MV-4-11 (cell line): ENCODE measurements around the gene CDK5RAP1.
"Not testable (repeated sequence)": the region's sequence is repeated elsewhere in the genome, so short reads cannot be mapped to it uniquely, and the experiment has no call there.

Experiments used
- DNase-seq: peaks from one replicate; lab custom pipeline; 2025; lab: John Stamatoyannopoulos, UW

Gene CDK5RAP1, protein sequence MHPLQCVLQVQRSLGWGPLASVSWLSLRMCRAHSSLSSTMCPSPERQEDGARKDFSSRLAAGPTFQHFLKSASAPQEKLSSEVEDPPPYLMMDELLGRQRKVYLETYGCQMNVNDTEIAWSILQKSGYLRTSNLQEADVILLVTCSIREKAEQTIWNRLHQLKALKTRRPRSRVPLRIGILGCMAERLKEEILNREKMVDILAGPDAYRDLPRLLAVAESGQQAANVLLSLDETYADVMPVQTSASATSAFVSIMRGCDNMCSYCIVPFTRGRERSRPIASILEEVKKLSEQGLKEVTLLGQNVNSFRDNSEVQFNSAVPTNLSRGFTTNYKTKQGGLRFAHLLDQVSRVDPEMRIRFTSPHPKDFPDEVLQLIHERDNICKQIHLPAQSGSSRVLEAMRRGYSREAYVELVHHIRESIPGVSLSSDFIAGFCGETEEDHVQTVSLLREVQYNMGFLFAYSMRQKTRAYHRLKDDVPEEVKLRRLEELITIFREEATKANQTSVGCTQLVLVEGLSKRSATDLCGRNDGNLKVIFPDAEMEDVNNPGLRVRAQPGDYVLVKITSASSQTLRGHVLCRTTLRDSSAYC

DNA sequence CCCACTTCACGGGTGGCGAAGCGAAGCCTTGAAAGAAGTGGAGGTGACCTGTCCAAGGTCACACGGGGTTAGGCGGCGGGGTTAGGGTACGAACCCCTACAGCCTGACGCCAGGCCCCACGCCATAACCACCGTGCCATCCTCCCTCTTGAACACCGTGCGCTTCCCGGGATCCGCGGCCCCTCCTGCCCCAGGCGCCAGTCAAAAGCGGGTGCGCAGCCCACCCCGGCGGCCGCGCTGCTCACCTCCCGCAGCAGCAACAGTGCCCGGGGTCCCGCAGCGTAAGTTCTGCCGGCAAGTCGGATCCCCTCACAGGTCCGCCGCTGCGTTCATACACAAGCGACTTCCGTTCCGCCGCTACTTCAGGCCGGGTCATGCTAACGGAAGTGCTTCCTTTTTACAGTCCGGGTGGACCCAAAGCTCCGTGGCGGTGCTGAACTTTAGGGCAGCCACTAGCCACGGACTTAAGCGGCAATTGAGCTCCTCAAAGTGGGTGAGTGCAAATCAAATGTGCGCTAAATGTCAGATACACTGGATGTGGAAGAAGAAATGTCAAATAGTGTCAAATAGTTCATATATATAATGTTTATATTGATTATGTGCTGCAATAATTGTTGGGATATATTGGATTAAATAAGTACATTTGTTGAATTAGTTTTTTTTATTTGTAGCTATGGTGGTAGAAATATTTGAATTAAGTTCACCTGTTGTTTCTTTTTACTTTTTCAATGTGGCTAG, at the start of gene CDK5RAP1:
Gene CDK5RAP1, minus strand, starts transcription at position 336 of the 737 bp plus-strand sequence. CDS start 4,455 bp downstream, outside the sequence.
- DNase-seq, result peak; percentile 84

DNA sequence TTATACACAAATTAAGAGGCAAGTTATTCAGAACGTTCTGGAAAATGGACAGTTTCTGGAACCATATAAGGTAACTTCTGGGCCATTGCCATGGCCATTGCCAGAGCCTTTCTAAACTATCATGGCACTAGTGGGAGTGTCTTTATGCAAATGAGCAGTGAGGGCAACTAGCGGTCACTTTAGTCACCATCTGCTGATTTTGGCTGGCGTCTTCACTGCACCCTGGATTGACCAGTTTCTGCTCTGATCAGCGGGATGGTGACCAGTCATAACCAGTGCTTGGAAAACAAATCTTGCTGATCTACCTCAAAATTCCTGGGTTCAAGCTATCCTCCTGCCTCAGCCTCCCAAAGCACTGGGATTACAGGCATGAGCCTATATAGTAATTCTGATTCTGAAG, 49.5 kb upstream of the CDK5RAP1 start:
- no peak for DNase-seq

DNA sequence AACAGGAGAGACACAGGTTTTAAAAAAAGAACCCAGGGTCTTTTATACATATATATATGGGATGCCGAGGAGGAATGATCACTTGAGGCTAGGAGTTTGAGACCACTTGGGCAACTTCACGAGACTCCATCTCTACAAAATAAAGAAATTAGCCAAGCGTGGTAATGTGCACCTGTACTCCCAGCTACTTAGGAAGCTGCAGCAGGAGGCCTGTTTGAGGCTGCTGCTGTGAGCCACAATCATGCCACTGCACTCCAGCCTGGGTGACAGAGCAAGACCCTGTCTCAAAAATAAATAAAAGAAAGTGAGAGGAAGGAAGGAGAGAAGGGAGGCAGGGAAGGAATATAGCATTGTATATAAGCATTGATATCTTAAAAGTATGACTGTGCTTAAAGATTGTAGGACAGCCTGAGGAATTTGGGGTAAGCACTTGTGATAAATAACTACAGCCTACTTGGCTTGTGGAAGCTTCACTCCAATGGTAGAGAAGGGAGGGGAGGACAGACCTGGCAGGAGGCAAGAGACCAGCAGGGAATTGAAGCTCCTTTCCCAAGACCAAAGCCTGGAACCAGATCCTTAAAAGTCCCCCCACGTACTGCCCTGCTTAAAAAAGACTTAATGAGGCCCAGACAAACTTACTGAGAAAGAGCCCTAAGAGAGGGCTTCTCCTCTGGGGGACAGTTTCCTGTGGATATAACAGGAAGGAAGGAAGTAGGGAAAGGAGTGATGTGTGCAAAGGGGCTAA, 44.7 kb upstream of the CDK5RAP1 start:
- DNase-seq, result no peak

DNA sequence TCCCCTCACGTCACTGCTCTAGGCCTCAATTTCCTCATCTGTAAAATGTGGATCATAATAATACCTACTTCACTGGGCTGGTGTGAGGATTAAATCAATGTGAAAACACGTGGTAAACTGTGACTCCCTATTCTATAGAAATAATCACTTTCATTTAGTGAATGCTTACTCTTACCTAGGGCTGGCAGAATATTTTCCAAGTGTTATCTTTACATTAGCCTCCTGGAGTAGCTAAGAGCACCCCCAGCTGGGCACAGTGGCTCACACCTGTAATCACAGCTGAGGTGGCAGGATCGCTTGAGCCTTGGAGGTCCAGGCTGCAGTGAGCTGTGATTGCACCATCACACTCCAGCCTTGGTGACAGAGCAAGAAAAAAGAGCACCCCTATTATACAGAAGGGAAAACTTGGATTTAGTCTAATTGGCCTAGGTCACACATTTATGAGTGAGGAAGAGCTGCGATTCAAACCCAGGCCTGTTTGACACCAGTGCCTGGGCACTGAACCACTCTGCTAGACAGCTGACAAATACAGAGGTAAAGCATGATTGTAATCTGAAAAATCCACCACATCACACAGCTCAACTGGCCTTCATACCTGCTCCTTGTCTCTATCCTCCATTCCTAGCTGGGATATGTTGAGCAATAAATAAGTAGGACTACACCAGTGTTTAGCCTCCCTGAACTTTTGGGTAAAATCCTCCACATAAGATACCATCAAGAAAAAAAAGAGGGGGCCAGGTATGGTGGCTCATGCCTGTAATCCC, 43.7 kb upstream of the CDK5RAP1 start:
- DNase-seq, result peak; percentile 2

DNA sequence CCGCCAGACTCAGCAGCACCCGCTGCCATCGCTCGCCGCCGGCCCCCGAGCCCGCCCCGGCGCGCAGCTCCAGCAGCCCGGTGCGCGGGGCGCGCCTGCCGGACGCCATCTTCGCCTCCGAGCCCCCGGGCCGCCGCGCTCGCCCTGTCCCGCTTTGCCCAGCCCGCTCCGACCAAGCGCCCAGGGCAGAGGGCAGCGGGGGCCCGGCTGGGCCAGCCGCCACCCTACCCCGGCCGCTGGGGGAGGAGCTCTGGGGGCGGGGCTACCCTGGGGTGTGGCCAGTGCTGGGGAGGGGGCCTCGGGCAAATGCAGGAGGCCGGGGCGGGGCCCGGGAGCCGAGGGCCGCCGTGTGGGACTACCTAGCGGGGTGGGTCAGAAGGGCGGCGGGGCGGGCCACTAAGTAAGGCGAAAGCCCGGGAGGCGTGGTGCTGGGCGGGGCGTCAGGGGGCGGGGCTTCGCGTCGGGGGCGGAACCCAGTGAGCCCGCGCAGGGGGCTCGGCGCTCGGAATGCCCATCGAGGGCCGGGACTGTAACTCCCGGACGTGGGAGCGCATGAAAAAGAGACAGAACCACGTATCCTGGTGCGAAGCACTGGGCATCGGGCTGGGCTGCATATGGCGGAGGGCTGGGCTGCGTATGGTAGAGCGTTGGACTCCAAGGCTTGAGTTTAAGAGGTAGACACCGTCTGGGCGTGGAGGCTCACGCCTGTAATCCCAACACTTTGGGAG, 42.4 kb upstream of the CDK5RAP1 start, which contains the start of gene SNTA1:
Gene SNTA1, minus strand, starts transcription at position 252 of the 728 bp plus-strand sequence. Its CDS starts 143 bp downstream, at position 109.
- DNase-seq, result peak; percentile 51

DNA sequence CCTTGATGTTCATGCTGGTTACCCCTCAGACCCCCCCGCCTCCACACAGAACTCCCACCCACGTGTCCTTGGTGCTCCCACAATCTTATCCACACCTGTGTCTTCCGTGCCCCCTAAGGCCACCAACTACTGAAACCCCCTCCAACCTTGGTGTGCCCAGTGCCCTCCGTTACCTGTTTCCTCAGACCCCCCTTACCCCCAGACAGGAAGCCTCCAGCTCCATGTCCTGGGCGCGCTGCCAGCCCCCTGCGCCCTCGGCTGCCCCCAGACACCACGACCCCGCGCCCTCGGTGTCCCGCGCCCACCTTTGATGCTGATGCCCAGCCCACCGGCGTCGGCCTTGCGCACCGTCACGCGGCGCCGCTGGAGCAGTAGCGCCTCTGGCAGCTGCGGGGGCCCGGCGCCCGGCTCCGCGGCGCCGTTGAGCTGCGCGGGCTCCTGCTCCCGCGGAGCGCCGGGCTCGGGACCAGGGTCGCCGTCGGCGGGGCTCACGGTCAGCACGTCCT, 41.7 kb upstream of the CDK5RAP1 start:
- DNase-seq, result no peak

DNA sequence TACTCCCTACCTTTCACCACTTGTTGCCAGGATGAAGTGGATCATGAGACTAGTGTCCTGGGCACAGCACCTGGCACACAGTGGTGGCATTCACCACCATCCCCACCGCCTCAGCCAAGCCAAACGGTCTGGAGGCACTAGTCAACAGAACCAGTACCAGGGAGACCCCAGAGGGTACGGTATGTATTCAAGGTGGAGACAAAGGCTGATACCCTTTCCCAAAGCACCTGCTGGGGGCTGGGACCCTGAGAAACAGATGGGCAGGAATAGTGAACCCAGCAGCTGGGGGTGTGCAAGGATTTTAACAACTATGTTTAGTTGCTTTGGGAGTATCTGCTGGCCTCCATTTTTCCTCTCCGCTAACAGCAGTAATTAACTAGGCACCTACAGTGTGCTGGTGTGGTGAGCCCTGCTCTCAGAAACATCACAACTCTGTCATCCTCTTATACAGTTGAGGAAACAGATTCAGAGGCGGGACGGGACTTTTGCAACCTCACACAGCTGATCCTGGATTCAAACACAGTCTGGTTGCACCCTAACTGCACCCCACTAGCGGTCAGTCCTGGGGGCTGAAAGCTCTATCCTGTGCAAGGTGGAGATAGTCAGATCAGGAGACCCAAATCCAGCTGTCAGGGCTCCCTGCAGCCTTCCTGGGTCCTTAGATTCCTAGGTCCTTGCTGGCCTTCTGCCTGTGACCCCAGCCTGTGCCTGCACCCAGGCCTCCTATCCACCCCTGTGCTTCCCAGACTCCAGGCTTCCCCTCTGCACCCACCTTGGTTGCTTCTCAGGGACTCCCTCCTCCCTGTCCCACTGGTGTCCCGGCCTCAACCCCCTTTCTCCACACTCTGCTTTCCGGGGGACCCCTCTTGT, 41.1 kb upstream of the CDK5RAP1 start:
- DNase-seq, result no peak

DNA sequence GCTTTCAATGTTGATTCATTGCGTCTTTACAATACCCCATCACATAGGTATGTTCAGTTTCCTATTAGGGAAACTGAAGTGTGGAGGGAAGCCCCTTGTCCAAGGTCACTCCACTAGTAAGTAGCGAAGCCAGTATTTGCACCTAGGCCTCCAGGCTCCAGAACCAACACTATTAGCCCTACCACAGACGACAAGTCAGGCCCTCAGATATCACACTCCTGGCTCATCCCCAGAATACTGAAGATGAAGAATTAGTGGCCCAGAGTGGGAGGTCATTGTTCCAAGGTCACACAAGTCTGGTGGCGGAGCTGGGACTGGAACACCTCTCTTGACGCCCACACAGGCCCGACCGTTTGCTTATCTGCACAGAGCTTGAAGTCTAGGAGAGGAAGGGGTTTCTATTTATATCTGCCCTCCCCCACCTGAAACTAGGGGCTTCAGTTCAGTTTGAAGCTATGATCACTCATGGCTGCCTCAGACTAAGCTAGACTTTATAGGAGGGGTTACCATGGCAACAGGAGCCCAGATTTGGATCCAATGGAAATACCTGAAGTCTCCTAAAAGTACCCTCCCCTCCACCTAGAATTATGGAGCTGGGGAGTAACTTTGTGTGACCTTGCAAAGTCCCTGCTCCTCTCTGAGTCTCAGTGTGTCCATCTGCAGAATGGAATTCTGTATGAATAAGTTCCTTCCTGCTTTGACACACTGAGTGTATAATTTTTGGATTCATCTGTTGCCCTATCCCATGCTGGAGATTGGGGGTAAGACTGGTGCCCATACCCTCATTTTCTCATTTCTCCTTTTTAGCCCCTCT, 40.0 kb upstream of the CDK5RAP1 start:
- DNase-seq, result peak; percentile 33

DNA sequence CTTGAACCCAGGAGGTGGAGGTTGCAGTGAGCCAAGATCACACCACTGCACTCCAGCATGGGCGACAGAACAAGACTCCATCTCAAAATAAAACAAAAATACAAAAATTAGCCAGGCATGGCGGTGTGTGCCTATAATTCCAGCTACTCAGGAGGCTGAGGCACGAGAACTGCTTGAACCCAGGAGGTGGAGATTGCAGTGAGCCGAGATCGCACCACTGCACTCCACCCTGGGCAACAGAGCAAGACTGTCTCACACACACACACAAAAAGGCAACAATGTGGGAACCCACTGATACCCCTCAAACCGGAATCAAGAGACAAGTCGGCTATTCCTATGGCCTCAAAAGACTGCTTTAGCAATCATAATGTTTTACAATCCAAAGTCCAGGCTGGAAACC, 39.2 kb upstream of the CDK5RAP1 start:
- not testable (repeated sequence) for DNase-seq

DNA sequence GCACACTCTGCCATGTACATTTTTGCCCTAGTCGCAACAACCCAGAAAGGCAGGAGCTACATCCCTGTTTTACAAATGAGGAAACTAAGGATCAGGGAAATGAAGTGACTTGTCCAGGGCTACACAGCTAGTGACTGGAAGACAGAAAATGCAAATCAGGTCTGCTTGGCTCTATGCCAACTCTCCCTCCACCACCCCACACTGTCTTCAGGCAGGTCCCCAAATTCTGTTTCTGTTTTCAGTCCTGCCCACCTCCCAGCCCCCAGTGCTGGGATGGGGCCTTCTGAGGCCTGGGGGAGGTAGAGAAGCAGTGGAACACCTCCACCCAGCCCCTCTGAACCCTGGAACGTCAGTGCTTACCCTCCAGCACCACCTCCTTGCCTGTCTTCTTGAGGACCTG, 37.2 kb upstream of the CDK5RAP1 start:
- DNase-seq, result no peak

DNA sequence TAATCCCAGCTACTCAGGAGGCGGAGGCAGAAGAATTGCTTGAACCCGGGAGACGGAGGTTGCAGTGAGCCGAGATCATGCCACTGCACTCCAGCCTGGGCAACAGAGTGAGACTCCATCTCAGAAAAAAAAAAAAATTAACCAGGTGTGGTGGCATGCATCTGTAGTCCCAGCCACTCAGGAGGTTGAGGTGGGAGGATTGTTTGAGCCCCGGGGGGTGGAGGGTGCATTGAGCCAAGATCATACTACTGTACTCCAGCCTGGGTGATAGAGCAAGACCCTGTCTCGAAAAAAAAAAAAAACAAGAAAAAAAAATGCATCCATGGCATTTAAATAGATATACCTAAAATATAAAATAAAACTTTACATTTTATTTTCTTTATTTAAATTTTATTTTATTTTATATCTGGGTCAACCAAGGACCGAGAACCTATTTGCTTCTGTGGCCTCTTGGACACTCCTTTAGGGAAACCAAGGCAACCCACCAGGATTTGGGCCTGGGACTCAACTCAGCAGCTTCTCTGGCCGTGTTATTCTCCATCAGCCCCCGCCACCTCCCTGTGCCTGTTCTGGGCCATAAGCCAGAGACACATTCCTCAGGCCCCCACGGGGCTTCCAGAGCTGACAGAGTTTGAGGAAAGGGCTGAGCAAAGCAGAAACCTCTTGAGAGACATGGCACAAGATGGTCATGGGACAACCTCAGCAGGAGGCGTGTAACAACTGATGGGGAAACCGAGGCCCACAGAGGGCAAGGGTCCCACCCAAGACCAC, 36.0 kb upstream of the CDK5RAP1 start:
- no peak for DNase-seq

DNA sequence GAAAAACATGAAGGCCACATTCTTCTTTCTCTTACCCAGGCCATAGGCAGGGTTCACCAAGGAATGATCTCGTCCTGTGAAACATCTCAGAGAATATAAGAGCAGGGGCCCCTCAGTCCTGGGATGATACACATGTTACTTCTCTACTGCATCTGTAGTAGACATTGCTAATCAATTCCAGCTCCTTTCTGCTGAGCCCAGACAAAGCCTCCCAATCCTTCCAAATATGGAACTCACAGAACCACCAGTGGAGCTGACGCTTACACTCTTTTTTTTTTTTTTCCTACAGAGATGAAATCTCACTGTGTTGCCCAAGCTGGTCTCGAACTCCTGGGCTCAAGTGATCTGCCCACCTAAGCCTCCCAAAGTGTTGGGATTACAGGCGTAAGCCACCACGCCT, 33.1 kb upstream of the CDK5RAP1 start:
- no peak for DNase-seq

DNA sequence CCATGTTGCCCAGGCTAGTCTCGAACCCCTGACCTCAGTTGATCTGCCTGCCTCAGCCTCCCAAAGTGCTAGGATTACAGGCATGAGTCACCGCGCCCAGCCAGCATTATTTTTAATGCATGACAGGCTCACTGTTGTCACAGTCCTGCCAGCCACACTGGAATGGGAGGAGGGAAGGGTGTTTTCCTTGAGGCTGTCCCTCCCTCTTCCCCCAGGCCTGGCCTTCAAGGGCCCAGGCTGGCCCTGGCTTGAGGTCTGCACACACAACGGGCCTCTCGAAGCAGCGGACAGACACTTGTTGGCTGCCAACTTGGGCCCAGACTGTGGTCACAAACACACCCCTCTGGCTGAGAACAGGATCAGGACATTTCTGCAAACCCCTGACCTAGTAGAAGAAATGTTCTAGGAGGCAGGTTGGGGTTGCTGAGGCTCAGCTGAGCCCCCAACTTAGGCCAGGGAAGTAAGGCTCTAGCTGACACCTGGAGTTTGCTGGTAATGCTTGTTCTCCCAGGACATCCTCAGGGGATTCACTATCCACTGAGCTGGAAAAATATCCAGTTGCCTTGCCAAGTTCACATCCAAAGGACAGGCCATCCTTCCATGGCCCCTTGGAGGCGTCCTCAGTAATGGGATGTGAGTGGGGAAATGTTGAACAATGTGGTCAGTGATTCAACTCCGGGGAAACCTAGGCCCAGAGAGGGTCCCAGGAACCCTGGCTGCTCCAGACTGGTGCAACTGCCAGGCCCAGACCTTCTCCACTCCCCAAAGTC, 32.3 kb upstream of the CDK5RAP1 start:
- DNase-seq, result no peak

DNA sequence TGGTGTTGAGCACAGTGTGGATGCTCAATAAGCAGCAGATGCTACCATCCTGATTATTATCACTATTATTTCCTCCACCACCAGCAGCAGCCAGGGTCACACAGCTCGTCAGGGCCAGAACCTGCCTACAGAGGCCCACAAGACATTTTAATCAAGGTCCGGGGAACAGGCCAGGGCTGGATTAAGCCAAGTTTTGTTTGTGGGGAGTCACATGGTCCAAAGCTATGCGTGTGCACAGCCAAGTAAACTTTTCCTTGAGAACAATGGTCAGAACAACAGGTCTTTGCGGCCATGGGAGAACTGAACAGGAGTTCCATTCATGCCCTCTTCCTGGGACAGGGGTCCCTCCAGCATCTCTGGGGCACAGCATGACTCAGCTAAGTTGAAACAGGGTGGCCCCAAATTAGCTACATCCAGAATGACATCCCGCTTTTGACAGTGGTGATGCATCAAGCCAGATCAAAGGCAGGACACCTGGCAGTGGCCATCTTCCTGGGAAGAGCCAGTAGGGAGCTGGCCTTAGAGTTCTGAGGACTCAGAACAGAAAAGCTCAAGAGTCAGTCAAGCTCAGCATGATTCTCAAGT, 30.6 kb upstream of the CDK5RAP1 start:
- no peak for DNase-seq

DNA sequence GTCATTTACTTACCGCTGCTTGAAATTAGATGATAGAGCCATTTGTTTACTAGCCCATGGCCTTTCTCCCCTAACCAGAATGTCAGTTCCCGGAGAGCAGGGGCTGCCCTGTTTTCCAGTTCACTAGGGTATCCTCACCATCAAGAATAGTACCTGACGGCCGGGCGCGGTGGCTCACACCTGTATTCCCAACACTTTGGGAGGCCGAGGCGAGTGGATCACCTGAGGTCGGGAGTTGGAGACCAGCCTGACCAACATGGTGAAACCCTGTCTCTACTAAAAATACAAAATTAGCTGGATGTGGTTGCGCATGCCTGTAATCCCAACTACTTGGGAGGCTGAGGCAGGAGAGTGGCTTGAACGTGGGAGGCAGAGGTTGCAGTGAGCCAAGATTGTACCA, 22.6 kb upstream of the CDK5RAP1 start:
- not testable (repeated sequence) for DNase-seq

DNA sequence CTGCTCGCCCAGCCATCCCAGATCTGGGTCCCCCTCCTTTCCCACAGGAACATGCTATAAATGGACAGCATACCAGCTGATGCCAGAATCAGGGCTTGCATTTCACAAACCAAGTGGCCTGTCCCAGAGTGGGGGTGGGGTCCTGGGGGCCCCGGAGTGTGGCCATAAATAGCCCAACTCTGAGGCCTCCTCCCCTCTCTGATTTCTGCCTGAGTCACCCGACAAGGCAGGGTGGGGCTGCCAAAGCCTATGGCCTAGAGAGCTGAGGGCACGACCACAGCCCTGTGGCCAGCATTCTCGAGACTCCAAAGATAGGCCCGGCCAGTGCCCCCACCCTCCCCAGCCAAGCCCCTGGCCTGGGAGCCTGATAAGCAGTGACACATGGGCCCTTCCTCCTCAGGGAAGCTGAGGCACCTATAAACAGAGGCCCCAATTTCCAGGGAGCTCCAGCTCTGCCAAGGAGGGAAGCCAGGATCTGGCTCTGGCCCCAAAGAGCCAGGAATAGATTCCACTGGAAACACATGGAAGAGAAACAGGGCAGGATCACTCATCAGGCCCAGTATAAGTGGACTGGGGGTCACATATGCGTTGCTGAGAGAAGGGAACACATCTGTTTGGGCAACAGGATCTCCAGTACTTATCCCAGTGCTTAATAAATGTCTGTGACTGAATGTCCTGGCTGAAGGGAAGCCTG, 22.0 kb upstream of the CDK5RAP1 start:
- DNase-seq, result peak; percentile 37
